Endothelial cell (in vitro differentiated cells): ENCODE data around the gene MBLAC1. TPM values are rescaled to one million over a fixed set of nuclear protein-coding genes. Genes with fewer than 3 reads are reported as not detected.

ENCODE experiments used
- DNase-seq: peaks from one replicate; pipeline ENCODE4 v3.0.0; 2021; ENCODE audit warnings: low spot score
- H3K27ac Mint-ChIP-seq: one replicate; pipeline ENCODE4 v1.8.0; 2021; ENCODE audit warnings: mixed read lengths, inconsistent platforms; ENCODE audit not compliant: unreplicated experiment
- H3K27me3 Mint-ChIP-seq: one replicate; pipeline ENCODE4 v1.8.0; 2021; ENCODE audit warnings: mild to moderate bottlenecking, moderate library complexity, mixed read lengths, inconsistent platforms; ENCODE audit not compliant: unreplicated experiment
- H3K36me3 Mint-ChIP-seq: one replicate; pipeline ENCODE4 v1.8.0; 2021; ENCODE audit warnings: mild to moderate bottlenecking, low read depth, mixed read lengths, inconsistent platforms; ENCODE audit not compliant: unreplicated experiment
- H3K4me1 Mint-ChIP-seq: one replicate; pipeline ENCODE4 v1.8.0; 2021; ENCODE audit warnings: mild to moderate bottlenecking, mixed read lengths, inconsistent platforms; ENCODE audit not compliant: unreplicated experiment
- H3K4me3 Mint-ChIP-seq: one replicate; pipeline ENCODE4 v1.8.0; 2021; ENCODE audit warnings: mild to moderate bottlenecking, mixed read lengths, inconsistent platforms; ENCODE audit not compliant: unreplicated experiment
- H3K9me3 Mint-ChIP-seq: one replicate; pipeline ENCODE4 v1.8.0; 2021; ENCODE audit warnings: mixed read lengths, inconsistent platforms; ENCODE audit not compliant: unreplicated experiment
- total RNA-seq: library from RNA; stranded (reverse); fragmentation: NEBNext Ultra II Directional; extraction: Animal tissue kit (Norgen Biotek cat#: 25700); gene quantifications from one replicate; pipeline ENCODE4 v1.2.1, GENCODE V29; 2021; ENCODE audit not compliant: unreplicated experiment
- TF ChIP-seq, protein P1 (sequence below): fragments of 200-600 bp; sonication (generic); IDR thresholded peaks from one replicate; pipeline ENCODE4 v1.5.0; 2021; ENCODE audit warnings: antibody characterized with exemption; ENCODE audit not compliant: unreplicated experiment

The MBLAC1 gene
- total RNA-seq, 1 donor from 2014 or later, result 1.6 TPM

DNA sequence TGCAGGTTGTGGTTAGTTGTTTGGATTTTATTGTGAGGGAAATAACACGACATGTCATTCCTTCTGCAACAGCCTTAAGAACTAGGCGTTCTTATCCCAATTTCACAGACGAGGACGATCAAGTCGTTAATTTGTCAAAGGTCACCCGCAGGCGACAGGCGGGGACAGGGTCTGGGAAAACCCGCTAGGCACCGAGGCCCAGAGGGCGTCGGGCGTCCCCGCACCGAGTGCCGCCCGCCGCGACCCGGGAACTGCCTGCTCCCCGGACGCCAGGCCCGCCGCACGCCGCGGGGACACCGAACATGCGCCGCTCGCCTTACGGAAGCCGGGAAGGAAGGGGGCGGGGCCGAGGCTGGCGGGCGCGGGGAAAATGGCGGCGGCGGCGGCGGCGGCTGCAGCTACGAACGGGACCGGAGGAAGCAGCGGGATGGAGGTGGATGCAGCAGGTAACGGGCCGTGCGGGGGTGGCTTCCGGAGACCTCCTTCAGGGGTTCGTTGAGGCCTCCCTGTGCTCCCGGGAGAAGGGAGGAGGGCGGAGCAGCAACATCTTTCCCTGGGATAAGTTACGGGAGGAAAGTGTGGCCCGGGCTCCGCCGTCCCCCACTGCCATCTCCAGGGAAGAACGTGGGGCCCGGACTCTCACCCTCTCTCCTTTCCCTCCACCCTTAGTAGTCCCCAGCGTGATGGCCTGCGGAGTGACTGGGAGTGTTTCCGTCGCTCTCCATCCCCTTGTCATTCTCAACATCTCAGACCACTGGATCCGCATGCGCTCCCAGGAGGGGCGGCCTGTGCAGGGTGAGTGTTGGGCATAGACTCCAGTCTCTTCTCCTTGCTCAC lies 37.9 kb upstream of the MBLAC1 start, which contains the start of gene COPS6:
Gene COPS6, plus strand, starts transcription at position 349 of the 837 bp plus-strand sequence. Its CDS starts 22 bp downstream, at position 371.
- Mint-ChIP-seq H3K4me1 (peaks cover 42% of the 10 kb centered on the region), H3K36me3 (peaks cover 34% of the 10 kb centered on the region), H3K27ac (peak within 1 kb of the TSS; percentile 92), H3K27me3 (peaks cover 13% of the 10 kb centered on the region), H3K9me3 (no peaks in the 10 kb centered on the region), H3K4me3 (peak within 1 kb of the TSS; percentile 96)
- TF ChIP-seq, protein P1, sequence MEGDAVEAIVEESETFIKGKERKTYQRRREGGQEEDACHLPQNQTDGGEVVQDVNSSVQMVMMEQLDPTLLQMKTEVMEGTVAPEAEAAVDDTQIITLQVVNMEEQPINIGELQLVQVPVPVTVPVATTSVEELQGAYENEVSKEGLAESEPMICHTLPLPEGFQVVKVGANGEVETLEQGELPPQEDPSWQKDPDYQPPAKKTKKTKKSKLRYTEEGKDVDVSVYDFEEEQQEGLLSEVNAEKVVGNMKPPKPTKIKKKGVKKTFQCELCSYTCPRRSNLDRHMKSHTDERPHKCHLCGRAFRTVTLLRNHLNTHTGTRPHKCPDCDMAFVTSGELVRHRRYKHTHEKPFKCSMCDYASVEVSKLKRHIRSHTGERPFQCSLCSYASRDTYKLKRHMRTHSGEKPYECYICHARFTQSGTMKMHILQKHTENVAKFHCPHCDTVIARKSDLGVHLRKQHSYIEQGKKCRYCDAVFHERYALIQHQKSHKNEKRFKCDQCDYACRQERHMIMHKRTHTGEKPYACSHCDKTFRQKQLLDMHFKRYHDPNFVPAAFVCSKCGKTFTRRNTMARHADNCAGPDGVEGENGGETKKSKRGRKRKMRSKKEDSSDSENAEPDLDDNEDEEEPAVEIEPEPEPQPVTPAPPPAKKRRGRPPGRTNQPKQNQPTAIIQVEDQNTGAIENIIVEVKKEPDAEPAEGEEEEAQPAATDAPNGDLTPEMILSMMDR, result no peak
- peak; percentile 84 for DNase-seq

DNA sequence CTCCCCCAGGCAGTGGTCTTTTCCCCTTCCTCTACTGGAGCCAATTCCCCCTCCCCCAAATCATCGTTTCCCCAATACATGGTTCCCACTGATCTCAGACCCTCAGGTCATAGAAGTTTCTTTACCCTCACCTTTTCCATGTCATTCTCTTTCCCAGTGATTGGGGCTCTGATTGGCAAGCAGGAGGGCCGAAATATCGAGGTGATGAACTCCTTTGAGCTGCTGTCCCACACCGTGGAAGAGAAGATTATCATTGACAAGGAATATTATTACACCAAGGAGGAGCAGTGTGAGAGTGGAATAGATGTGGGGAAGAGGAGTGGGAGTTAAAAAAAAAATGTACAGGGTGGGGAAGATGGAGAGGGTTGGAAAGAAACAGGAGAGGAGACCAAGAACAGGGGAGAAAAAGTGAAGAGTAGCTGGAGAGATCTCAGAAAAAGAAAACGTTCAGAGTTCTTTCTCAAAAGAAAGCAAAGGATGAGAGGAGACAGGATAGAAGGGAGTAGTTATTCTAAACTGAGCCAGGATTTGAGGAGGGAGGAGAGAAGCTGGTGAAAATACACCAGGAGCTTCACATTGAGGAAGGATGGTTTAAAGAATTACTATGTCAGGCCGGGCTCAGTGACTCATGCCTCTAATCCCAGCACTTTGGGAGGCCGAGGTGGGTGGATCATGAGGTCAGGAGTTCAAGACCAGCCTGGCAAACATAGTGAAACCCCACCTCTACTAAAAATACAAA lies 37.1 kb upstream of the MBLAC1 start:
- Mint-ChIP-seq H3K27ac (peak overlapping the region; percentile 91), H3K27me3 (peaks cover 14% of the 10 kb centered on the region), H3K9me3 (no peaks in the 10 kb centered on the region), H3K4me1 (peaks cover 43% of the 10 kb centered on the region), H3K36me3 (peaks cover 40% of the 10 kb centered on the region), H3K4me3 (peak overlapping the region; percentile 96)
- TF ChIP-seq, protein P1, result no peak
- DNase-seq, result no peak

DNA sequence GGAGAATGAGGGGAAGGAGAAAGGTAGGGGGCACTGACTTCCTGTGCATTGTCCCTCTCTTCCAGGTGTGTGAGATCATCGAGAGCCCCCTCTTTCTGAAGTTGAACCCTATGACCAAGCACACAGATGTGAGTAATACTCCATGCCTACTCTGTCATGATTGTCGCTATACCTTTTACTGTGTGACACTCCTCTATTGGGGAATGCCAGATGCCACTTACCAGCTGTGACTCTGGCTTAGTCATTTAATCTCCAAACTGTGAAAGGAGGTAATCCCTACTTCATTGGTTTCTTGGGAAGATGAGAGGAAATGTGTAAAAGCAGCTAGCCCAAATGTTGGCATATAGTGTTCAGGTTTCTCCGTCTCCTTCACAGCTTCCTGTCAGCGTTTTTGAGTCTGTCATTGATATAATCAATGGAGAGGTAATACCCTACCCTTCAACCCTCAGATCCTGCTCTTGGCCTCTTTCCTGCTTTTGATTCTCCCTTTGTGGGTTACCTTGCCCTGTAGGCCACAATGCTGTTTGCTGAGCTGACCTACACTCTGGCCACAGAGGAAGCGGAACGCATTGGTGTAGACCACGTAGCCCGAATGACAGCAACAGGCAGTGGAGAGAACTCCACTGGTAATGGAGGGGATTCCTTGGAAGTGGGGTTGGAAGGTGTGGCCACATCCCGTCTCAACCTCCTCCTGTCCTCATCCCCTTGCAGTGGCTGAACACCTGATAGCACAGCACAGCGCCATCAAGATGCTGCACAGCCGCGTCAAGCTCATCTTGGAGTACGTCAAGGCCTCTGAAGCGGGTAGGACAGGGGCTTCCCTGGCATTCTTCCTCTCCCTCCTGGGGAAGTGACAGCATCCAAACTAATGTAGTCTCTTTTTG lies 36.0 kb upstream of the MBLAC1 start:
- Mint-ChIP-seq H3K9me3 (no peaks in the 10 kb centered on the region), H3K36me3 (peaks cover 48% of the 10 kb centered on the region), H3K4me1 (peaks cover 52% of the 10 kb centered on the region), H3K27me3 (peaks cover 18% of the 10 kb centered on the region), H3K4me3 (peak overlapping the region; percentile 67), H3K27ac (peak overlapping the region; percentile 74)
- no peak for DNase-seq
- TF ChIP-seq, protein P1, result no peak

DNA sequence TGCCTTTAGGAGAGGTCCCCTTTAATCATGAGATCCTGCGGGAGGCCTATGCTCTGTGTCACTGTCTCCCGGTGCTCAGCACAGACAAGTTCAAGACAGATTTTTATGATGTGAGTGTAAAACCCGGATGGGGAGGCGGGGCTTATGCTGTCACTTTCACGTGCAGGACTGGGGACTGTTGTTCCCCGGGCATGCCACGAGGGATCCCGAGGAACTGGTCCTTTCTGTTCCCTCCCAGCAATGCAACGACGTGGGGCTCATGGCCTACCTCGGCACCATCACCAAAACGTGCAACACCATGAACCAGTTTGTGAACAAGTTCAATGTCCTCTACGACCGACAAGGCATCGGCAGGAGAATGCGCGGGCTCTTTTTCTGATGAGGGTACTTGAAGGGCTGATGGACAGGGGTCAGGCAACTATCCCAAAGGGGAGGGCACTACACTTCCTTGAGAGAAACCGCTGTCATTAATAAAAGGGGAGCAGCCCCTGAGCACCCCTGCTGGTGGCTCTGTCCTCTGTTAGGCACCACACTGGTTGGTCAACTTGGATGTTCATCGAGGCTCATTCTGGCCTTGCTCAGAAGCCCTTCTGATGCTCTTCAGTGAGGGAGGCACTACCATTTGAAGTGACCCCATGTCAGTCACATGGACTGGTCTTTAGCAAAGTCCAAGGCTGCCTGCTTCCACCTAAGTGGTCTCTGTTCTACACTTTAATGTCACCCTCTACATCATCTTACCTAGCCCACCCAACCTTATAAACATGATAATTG lies 35.2 kb upstream of the MBLAC1 start:
- DNase-seq, result no peak
- Mint-ChIP-seq H3K4me1 (peaks cover 54% of the 10 kb centered on the region), H3K36me3 (peaks cover 51% of the 10 kb centered on the region), H3K27me3 (peaks cover 24% of the 10 kb centered on the region), H3K27ac (peak overlapping the region; percentile 75), H3K9me3 (no peaks in the 10 kb centered on the region), H3K4me3 (peak overlapping the region; percentile 53)
- TF ChIP-seq, protein P1, result no peak
